HCT116 (cell line): ENCODE measurements around the gene UBE4A. TPM values are rescaled to one million over a fixed set of nuclear protein-coding genes. Genes with fewer than 3 reads are reported as not detected.

Experiments
- ATAC-seq: fragments of 200-7000 bp; cut with Tn5 transposase; 2 replicates; pipeline ENCODE4 v1.9.1; 2020; ENCODE audit warnings: mild to moderate bottlenecking, moderate library complexity
- BruUV-seq: library from RNA; stranded (reverse); fragments of 400-500 nt; replicated peaks from 2 replicates; lab custom pipeline; 2021; lab: Mats Ljungman, UMichigan
- CTCF ChIA-PET: fragments of 300-600 bp; sonication (Branson Sonifier 250); formaldehyde crosslinking; loops from one replicate; lab custom pipeline; 2021; ENCODE audit warnings: antibody characterized with exemption; lab: Charles Lee
- POLR2A ChIA-PET: fragments of 300-600, 350-600 bp; sonication (Branson Sonifier 250); formaldehyde crosslinking; loops from one replicate; lab custom pipeline; 2021; ENCODE audit warnings: antibody characterized with exemption; lab: Charles Lee
- RAD21 ChIA-PET, 2 experiments: fragments of 300-600 bp; sonication (Branson Sonifier 250); formaldehyde crosslinking; loops; one replicate each; lab custom pipeline; 2023; ENCODE audit warnings: low total read pairs in 2 of 2; ENCODE audit not compliant: uncharacterized antibody in 2 of 2, unreplicated experiment in 2 of 2, low non-redundant PET in 1 of 2; lab: Charles Lee
- DNase-seq: peaks from one replicate; pipeline ENCODE4 v3.0.0-alpha.2; 2010; ENCODE audit warnings: low read depth, low spot score
- H2AFZ ChIP-seq: fragments of 200-600 bp; shearing (Covaris generic), sonication (generic); 2 replicates; pipeline ENCODE4 v1.6.1; 2017; ENCODE audit warnings: low read depth, mixed run types, mixed read lengths, antibody characterized with exemption, low read length; ENCODE audit not compliant: poor library complexity, severe bottlenecking
- H3K27ac ChIP-seq: 2 replicates; pipeline ENCODE4 v1.5.1; 2012; ENCODE audit warnings: low read depth, low read length
- H3K27me3 ChIP-seq: fragments of 200-600 bp; sonication (generic); 2 replicates; pipeline ENCODE4 v1.6.1; 2016; ENCODE audit warnings: mixed run types, low read length, mixed read lengths; ENCODE audit not compliant: insufficient read depth
- H3K36me3 ChIP-seq, 2 experiments: fragments of 200-500 bp in 1 of 2; fragments of 200-600 bp in 1 of 2; sonication (Bioruptor generic) in 1 of 2; sonication (generic) in 1 of 2; 2 replicates each; pipeline versions ENCODE4 v1.5.1 to v1.6.1; 2014 to 2016; ENCODE audit warnings: low read length in 2 of 2, inconsistent platforms in 1 of 2, mixed read lengths in 1 of 2, mixed run types in 1 of 2; ENCODE audit not compliant: insufficient read depth in 2 of 2, control insufficient read depth in 1 of 2
- H3K4me1 ChIP-seq, 2 experiments: fragments of 200-600 bp in 1 of 2; sonication (generic) in 1 of 2; 2 replicates each; pipeline versions ENCODE4 v1.5.1 to v1.6.1; 2012 to 2017; ENCODE audit warnings: low read length in 2 of 2, inconsistent platforms in 1 of 2, mild to moderate bottlenecking in 1 of 2, mixed read lengths in 1 of 2, mixed run types in 1 of 2, moderate library complexity in 1 of 2; ENCODE audit not compliant: insufficient read depth in 2 of 2, control insufficient read depth in 1 of 2
- H3K4me2 ChIP-seq: fragments of 200-600 bp; sonication (generic); 2 replicates; pipeline ENCODE4 v1.6.1; 2017; ENCODE audit warnings: mixed run types, low read length, mixed read lengths
- H3K4me3 ChIP-seq, 2 experiments: fragments of 200-600 bp in 1 of 2; sonication (generic) in 1 of 2; replicated peaks in 1 of 2; 2 replicates each; pipeline ENCODE4 v1.5.1; 2011 to 2016; ENCODE audit warnings: low read length in 2 of 2, control low read depth in 1 of 2, low read depth in 1 of 2, mild to moderate bottlenecking in 1 of 2, mixed read lengths in 1 of 2, mixed run types in 1 of 2
- H3K79me2 ChIP-seq: fragments of 200-600 bp; sonication (generic); 2 replicates; pipeline ENCODE4 v1.6.1; 2017; ENCODE audit warnings: mild to moderate bottlenecking, mixed run types, low read length, moderate library complexity, mixed read lengths; ENCODE audit not compliant: insufficient read depth
- H3K9ac ChIP-seq: fragments of 200-600 bp; sonication (generic); 2 replicates; pipeline ENCODE4 v1.6.1; 2016; ENCODE audit warnings: low read length, mixed read lengths
- H3K9me2 ChIP-seq: fragments of 200-600 bp; sonication (generic), shearing (Covaris generic); 2 replicates; pipeline ENCODE4 v1.6.1; 2017; ENCODE audit warnings: mixed run types, mild to moderate bottlenecking, moderate library complexity; ENCODE audit not compliant: insufficient read depth
- H3K9me3 ChIP-seq, 2 experiments: fragments of 200-500 bp in 1 of 2; fragments of 200-600 bp in 1 of 2; sonication (Bioruptor generic) in 1 of 2; sonication (generic) in 1 of 2; 2 replicates each; pipeline ENCODE4 v1.6.1; 2014 to 2017; ENCODE audit warnings: low read length in 2 of 2, mixed read lengths in 2 of 2, inconsistent platforms in 1 of 2, low read depth in 1 of 2, mild to moderate bottlenecking in 1 of 2, mixed run types in 1 of 2, moderate library complexity in 1 of 2; ENCODE audit not compliant: control insufficient read depth in 1 of 2, insufficient read depth in 1 of 2
- H4K20me1 ChIP-seq: fragments of 200-600 bp; sonication (generic), shearing (Covaris generic); 2 replicates; pipeline ENCODE4 v1.6.1; 2017; ENCODE audit warnings: mixed run types, mild to moderate bottlenecking, moderate library complexity; ENCODE audit not compliant: insufficient read depth
- ELF1 ChIP-seq: IDR thresholded peaks from 2 replicates; pipeline ENCODE4 v1.6.1; 2012; ENCODE audit warnings: low read depth, borderline replicate concordance
- EZH2 ChIP-seq: fragments of 200-600 bp; sonication (generic); IDR thresholded peaks from 2 replicates; pipeline ENCODE4 v1.6.1; 2017; ENCODE audit warnings: antibody characterized with exemption, mixed run types
- JUND ChIP-seq: IDR thresholded peaks from 2 replicates; pipeline ENCODE4 v1.6.1; 2012
- RAD21 ChIP-seq: IDR thresholded peaks from 2 replicates; pipeline ENCODE4 v1.6.1; 2012; ENCODE audit warnings: low read depth, mild to moderate bottlenecking
- SRF ChIP-seq: IDR thresholded peaks from 2 replicates; pipeline ENCODE4 v1.6.1; 2012; ENCODE audit warnings: low read depth
- TCF7L2 ChIP-seq: IDR thresholded peaks from 2 replicates; pipeline ENCODE4 v1.7.0; 2011; ENCODE audit warnings: borderline replicate concordance, inconsistent platforms; ENCODE audit not compliant: insufficient read depth, insufficient read length; ENCODE audit errors: extremely low read depth
- YY1 ChIP-seq: IDR thresholded peaks from 2 replicates; pipeline ENCODE4 v1.6.1; 2011; ENCODE audit warnings: low read length, low read depth, moderate library complexity, mild to moderate bottlenecking; ENCODE audit not compliant: insufficient replicate concordance; ENCODE audit errors: extremely low read depth
- ZFX ChIP-seq: fragments of 450-650 bp; IDR thresholded peaks from 2 replicates; pipeline ENCODE4 v1.6.1; 2017
- intact Hi-C: fragments of 100-400 bp; cut with micrococcal nuclease; formaldehyde crosslinking; loops from 2 replicates; pipeline ENCODE4 v1.10.0; 2022
- total RNA-seq: library from RNA; stranded (reverse); gene quantifications from one replicate; pipeline ENCODE4 v1.2.1, GENCODE V29; 2021; ENCODE audit not compliant: unreplicated experiment
- TF ChIP-seq, protein P1 (sequence below): IDR thresholded peaks from 2 replicates; pipeline ENCODE4 v1.6.1; 2012; ENCODE audit warnings: low read depth
- TF ChIP-seq, protein P2 (sequence below): IDR thresholded peaks from 2 replicates; pipeline ENCODE4 v1.6.1; 2012
- TF ChIP-seq, protein P3 (sequence below), 3 experiments: fragments of 200-600 bp in 1 of 3; sonication (generic) in 1 of 3; IDR thresholded peaks in 2 of 3; conservative IDR thresholded peaks in 1 of 3; 2 replicates each; pipeline ENCODE4 v1.5.1; 2012 to 2017; ENCODE audit warnings: low read depth in 2 of 3, low read length in 2 of 3, antibody characterized with exemption in 1 of 3, borderline replicate concordance in 1 of 3, control low read depth in 1 of 3, mild to moderate bottlenecking in 1 of 3, mixed read lengths in 1 of 3, mixed run types in 1 of 3, moderate library complexity in 1 of 3; ENCODE audit not compliant: insufficient read depth in 1 of 3
- TF ChIP-seq, protein P4 (sequence below): IDR thresholded peaks from 2 replicates; pipeline ENCODE4 v1.6.1; 2012

UBE4A gene
- total RNA-seq, 1 experiment from 2014 or later: 49.9 TPM

DNA sequence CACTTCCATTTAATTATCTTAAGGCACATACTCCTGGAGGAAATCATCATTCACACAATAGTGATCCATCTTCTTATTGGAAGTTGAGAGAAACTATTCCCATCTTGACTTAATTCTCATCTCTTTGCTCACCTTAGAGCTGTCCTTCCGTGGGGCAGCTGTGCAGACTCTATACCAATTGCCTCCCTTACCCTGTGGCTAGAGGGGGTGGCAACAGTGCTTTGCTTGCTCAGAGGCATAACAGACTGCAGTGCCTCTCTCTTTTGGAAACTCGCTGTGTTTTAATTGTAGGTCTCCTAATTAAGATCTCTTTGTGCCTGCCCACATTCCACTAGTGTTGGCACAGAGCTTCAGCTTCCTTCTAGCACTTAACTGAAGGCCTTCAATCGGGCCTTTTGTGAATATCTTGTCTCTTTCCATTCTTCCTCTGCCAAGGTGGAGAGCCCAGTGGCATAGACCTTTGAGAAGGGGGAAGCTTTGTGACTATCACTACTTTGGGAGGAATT, 82.4 kb downstream of the UBE4A start (continued):
- TF ChIP-seq, protein P1, sequence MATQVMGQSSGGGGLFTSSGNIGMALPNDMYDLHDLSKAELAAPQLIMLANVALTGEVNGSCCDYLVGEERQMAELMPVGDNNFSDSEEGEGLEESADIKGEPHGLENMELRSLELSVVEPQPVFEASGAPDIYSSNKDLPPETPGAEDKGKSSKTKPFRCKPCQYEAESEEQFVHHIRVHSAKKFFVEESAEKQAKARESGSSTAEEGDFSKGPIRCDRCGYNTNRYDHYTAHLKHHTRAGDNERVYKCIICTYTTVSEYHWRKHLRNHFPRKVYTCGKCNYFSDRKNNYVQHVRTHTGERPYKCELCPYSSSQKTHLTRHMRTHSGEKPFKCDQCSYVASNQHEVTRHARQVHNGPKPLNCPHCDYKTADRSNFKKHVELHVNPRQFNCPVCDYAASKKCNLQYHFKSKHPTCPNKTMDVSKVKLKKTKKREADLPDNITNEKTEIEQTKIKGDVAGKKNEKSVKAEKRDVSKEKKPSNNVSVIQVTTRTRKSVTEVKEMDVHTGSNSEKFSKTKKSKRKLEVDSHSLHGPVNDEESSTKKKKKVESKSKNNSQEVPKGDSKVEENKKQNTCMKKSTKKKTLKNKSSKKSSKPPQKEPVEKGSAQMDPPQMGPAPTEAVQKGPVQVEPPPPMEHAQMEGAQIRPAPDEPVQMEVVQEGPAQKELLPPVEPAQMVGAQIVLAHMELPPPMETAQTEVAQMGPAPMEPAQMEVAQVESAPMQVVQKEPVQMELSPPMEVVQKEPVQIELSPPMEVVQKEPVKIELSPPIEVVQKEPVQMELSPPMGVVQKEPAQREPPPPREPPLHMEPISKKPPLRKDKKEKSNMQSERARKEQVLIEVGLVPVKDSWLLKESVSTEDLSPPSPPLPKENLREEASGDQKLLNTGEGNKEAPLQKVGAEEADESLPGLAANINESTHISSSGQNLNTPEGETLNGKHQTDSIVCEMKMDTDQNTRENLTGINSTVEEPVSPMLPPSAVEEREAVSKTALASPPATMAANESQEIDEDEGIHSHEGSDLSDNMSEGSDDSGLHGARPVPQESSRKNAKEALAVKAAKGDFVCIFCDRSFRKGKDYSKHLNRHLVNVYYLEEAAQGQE: no peak
- TF ChIP-seq EZH2: no peak

DNA sequence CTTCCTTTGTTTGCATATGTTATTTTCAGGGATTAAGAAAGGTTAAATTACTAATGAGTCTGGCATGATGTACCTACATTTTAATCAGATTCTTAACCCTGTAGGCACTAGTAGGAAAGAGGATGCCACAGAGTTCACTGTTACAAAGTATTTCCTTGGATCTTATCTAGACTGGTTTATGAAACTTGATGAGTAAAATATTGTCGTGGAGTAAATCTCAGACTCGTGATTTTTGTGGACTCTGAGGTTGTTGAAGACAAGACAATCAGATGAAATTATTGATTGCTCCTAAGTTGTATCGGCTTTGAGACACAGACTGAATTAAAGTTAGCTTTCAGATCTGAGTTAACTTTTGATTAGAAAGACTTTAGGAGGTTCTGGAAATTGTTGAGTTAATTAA, 82.9 kb downstream of the UBE4A start:
- POLR2A ChIA-PET: interaction anchor here (0.5 kb wide), 1 partner anchor 14 kb away, joined by 3 read pairs; no protein-coding TSS in a partner anchor

More for the DNA sequence above, 82.9 kb downstream of the UBE4A start:
- no peak overlapping the region for H3K27ac ChIP-seq
- H3K4me2 ChIP-seq: no peak overlapping the region
- intact Hi-C loops: no loop called here
- H3K9ac ChIP-seq: no peak overlapping the region
- H3K36me3 ChIP-seq: no peaks in the 10 kb centered on the region
- H3K27me3 ChIP-seq: no peaks in the 10 kb centered on the region
- no peaks in the 10 kb centered on the region for H3K9me2 ChIP-seq
- H3K4me3 ChIP-seq: no peak overlapping the region
- H3K9me3 ChIP-seq: no peaks in the 10 kb centered on the region
- no peak overlapping the region for H2AFZ ChIP-seq
- DNase-seq: no peak
- RAD21 ChIA-PET: interaction anchor here in 1 of 2 experiments (0.6 kb wide), 1 partner anchor 32 kb away, joined by 6 read pairs; no protein-coding TSS in a partner anchor
- TF ChIP-seq YY1 (no peak), ELF1 (no peak), TCF7L2 (no peak), JUND (no peak), RAD21 (no peak), SRF (no peak), EZH2 (no peak), ZFX (no peak)
- TF ChIP-seq, protein P2, sequence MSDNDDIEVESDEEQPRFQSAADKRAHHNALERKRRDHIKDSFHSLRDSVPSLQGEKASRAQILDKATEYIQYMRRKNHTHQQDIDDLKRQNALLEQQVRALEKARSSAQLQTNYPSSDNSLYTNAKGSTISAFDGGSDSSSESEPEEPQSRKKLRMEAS: no peak
- TF ChIP-seq, protein P3, sequence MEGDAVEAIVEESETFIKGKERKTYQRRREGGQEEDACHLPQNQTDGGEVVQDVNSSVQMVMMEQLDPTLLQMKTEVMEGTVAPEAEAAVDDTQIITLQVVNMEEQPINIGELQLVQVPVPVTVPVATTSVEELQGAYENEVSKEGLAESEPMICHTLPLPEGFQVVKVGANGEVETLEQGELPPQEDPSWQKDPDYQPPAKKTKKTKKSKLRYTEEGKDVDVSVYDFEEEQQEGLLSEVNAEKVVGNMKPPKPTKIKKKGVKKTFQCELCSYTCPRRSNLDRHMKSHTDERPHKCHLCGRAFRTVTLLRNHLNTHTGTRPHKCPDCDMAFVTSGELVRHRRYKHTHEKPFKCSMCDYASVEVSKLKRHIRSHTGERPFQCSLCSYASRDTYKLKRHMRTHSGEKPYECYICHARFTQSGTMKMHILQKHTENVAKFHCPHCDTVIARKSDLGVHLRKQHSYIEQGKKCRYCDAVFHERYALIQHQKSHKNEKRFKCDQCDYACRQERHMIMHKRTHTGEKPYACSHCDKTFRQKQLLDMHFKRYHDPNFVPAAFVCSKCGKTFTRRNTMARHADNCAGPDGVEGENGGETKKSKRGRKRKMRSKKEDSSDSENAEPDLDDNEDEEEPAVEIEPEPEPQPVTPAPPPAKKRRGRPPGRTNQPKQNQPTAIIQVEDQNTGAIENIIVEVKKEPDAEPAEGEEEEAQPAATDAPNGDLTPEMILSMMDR (IDR thresholded peaks at IDR 0.05 in 2 of 3, conservative IDR thresholded peaks at IDR 0.05 in 1 of 3; ENCODE audit: borderline replicate concordance in 1 of 3, insufficient read depth in 1 of 3, low read depth in 2 of 3, low read length in 2 of 3): no peak
- TF ChIP-seq, protein P4, sequence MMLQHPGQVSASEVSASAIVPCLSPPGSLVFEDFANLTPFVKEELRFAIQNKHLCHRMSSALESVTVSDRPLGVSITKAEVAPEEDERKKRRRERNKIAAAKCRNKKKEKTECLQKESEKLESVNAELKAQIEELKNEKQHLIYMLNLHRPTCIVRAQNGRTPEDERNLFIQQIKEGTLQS: no peak
- H4K20me1 ChIP-seq: peaks cover 23% of the 10 kb centered on the region
- CTCF ChIA-PET: no interaction called here
- peaks cover 97% of the 10 kb centered on the region for H3K79me2 ChIP-seq
- no peak for ATAC-seq
- H3K4me1 ChIP-seq: peaks cover 10 to 26% of the 10 kb centered on the region in 2 experiments
- BruUV-seq: no TSS peak
